Adipocyte (in vitro differentiated cells): ENCODE measurements around the gene SNORC.

Experiments used
- DNase-seq: peaks from one replicate; pipeline ENCODE4 v3.0.0-alpha.2; 2015; ENCODE audit warnings: low read depth
- H3K27me3 ChIP-seq: replicated peaks from 2 replicates; pipeline ENCODE4 v1.7.0; 2013; ENCODE audit warnings: mild to moderate bottlenecking, low read length, moderate library complexity; ENCODE audit not compliant: control insufficient read depth, insufficient read depth
- H3K36me3 ChIP-seq: 2 replicates; pipeline ENCODE4 v1.7.0; 2013; ENCODE audit warnings: low read length, mild to moderate bottlenecking, moderate library complexity; ENCODE audit not compliant: control insufficient read depth, insufficient read depth, severe bottlenecking
- H3K4me1 ChIP-seq: 2 replicates; pipeline ENCODE4 v1.7.0; 2013; ENCODE audit warnings: mild to moderate bottlenecking, low read length, moderate library complexity; ENCODE audit not compliant: control insufficient read depth, insufficient read depth
- H3K4me3 ChIP-seq: 2 replicates; pipeline ENCODE4 v1.7.0; 2013; ENCODE audit warnings: mild to moderate bottlenecking, low read length, moderate library complexity
- H3K9ac ChIP-seq: 2 replicates; pipeline ENCODE4 v1.7.0; 2013; ENCODE audit warnings: mild to moderate bottlenecking, low read length, moderate library complexity
- H3K9me3 ChIP-seq: 2 replicates; pipeline ENCODE4 v1.7.0; 2013; ENCODE audit warnings: mild to moderate bottlenecking, low read length, moderate library complexity; ENCODE audit not compliant: control insufficient read depth

Gene SNORC

DNA sequence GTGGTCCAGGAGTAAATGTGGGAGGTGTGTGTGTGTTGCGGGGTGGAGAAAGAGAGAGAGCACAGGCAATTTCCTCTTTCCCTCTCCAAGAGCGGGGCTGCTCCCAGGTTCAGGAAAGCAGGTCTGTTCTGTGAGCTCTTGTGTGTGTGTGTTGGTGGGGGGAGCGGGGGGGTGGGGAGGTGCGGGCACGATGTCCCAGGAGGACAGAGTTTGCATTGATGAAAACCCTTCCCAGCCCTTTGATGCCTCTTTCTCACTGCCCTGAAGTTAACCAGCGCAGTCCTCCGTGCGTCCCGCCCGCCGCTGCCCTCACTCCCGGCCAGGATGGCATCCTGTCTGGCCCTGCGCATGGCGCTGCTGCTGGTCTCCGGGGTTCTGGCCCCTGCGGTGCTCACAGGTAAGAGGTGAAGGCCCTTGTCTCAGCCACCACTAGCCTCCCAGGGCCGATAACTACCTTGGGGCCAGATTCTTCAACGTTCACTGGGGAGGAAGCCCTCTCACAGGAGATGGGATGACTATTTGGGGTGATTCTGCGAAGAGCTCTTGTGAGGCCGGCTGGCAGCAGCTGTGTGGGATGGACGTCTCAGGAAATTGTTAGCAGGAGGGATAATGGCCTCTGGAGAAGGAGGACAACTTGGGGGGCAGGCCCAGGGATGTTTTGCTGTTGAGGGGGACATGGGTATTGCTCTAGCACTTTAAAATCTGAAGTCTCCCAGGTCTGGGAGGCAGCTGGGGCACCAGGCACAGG, at the start of gene SNORC:
SNORC (plus strand) TSS at position 247 of the 748 bp plus-strand sequence; CDS start at position 325, 78 bp downstream.
- Histone ChIP-seq H3K9me3 (no peaks in the 10 kb centered on the region), H3K4me3 (no peak within 1 kb of the TSS), H3K27me3 (no peaks in the 10 kb centered on the region), H3K36me3 (peaks cover 5% of the 10 kb centered on the region), H3K9ac (no peak within 1 kb of the TSS), H3K4me1 (no peaks in the 10 kb centered on the region)
- DNase-seq, result no peak

DNA sequence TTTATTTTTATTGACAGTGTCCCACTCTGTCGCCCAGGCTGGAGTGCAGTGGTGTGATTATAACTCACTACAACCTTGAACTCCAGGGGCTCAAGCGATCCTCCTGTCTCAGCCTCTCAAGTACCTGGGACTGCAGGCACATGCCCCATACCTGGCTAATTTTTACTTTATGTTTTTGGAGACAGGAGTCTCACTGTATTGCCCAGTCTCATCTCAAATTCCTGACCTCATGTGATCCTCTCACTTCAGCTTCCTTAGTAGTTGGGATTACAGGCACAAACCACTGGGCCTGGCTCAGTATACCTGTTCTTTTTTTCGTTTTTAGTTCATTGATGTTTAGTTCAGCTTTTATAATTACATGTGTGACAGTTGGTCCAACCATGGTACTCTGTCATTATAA, 40.1 kb upstream of the SNORC start:
- H3K9me3 ChIP-seq, result no peaks in the 10 kb centered on the region
- no peak overlapping the region for H3K4me3 ChIP-seq
- H3K27me3 ChIP-seq, result no peaks in the 10 kb centered on the region
- no peak overlapping the region for H3K9ac ChIP-seq
- no peak for DNase-seq
- no peaks in the 10 kb centered on the region for H3K4me1 ChIP-seq
- peaks cover 72% of the 10 kb centered on the region for H3K36me3 ChIP-seq

DNA sequence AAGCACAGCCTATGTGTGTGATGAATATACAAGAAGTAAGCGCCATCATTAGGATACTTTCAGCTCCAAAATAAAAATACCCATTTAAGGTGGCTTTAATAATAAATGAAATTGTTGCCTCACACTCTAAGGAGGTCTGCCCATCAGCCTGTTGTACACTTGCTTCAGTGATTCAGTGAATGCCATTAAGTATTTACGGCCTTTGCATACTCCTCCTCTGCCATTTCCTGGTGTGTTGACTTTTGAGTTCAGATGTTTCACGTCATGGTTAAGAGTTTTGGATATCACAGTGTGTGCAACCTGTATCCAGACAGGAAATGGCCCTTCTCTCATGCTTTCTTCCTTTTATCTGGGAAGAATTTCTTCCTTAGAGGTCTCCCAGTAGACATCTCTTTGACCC, 38.6 kb upstream of the SNORC start:
- Histone ChIP-seq H3K36me3 (peaks cover 75% of the 10 kb centered on the region), H3K9me3 (no peaks in the 10 kb centered on the region)

DNA sequence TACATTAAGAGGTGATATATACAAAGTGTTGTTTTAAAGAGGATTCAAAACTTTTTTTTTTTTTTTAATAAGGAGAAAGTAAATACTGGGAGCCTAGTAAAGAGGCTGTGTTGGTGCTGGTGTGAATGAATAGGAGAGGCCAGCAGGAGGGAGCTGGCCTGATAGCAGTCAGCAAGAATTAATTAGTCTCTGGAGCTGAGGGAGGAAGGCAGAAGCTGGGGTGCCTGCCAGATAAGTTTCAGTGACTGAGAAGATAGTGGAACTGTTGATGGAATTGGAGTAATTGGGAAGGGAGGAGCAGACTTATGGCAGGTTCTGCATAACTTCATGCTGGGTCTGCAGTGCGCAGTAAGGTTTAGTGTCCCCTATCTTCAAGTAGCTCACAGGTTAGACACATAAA, 36.2 kb upstream of the SNORC start:
- Histone ChIP-seq H3K27me3 (no peaks in the 10 kb centered on the region), H3K9me3 (no peaks in the 10 kb centered on the region), H3K9ac (no peak overlapping the region), H3K4me1 (peaks cover 5% of the 10 kb centered on the region), H3K36me3 (peaks cover 75% of the 10 kb centered on the region), H3K4me3 (no peak overlapping the region)
- DNase-seq, result no peak

More for the DNA sequence above, 38.6 kb upstream of the SNORC start:
- DNase-seq, result no peak
- H3K4me1 ChIP-seq, result no peaks in the 10 kb centered on the region
- H3K9ac ChIP-seq, result no peak overlapping the region
- no peaks in the 10 kb centered on the region for H3K27me3 ChIP-seq
- H3K4me3 ChIP-seq, result no peak overlapping the region

DNA sequence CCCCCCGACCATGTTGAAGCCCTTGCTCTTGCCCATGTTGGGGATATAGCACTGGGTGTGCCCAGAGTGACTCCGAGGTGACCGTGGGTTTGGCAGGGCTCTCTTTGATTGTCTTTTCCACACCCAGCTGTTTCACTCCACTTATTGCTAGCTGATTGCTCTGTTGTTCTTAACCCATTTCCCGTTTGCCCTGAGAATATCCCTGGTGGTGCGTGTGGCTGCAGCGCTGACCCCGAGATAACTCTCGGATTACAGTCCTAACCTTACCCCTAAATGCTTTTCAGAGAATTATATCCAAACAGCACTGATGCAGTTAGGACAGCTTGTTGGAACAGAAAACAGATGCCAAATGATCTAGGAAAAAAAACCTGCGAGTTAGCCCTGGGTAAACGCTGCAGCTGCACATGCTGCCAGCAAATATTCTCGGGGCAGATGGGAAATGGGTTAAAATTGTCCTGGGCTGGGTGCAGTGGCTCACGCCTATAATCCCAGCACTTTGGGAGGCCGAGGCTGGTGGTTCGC, 34.3 kb upstream of the SNORC start:
- H3K4me3 ChIP-seq, result no peak overlapping the region
- no peak overlapping the region for H3K9ac ChIP-seq
- peaks cover 80% of the 10 kb centered on the region for H3K36me3 ChIP-seq
- no peak for DNase-seq
- H3K4me1 ChIP-seq, result peaks cover 5% of the 10 kb centered on the region
- H3K27me3 ChIP-seq, result no peaks in the 10 kb centered on the region
- H3K9me3 ChIP-seq, result no peaks in the 10 kb centered on the region

DNA sequence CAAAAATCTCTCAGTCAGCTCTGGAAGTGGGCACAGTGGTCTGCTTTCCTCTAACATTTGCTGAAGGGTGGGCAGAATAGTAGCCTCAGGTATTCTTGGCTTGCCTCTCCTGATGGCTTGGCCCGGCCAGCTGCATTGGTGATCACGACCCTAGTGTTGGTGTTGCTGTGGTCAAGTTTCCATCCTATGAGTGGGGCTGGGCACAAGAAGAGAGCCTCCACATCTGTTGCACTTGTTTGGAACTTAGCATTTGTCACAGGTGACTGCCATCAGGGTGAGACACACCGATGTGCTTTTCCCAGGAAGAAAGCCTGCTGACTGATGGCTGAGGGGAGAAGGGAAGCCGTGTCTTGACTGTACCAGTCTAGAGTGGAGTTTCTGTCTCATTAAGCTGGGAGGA, 33.1 kb upstream of the SNORC start:
- no peak overlapping the region for H3K9ac ChIP-seq
- H3K36me3 ChIP-seq, result peaks cover 78% of the 10 kb centered on the region
- DNase-seq, result no peak
- H3K4me3 ChIP-seq, result no peak overlapping the region
- peaks cover 5% of the 10 kb centered on the region for H3K4me1 ChIP-seq
- no peaks in the 10 kb centered on the region for H3K27me3 ChIP-seq
- no peaks in the 10 kb centered on the region for H3K9me3 ChIP-seq

DNA sequence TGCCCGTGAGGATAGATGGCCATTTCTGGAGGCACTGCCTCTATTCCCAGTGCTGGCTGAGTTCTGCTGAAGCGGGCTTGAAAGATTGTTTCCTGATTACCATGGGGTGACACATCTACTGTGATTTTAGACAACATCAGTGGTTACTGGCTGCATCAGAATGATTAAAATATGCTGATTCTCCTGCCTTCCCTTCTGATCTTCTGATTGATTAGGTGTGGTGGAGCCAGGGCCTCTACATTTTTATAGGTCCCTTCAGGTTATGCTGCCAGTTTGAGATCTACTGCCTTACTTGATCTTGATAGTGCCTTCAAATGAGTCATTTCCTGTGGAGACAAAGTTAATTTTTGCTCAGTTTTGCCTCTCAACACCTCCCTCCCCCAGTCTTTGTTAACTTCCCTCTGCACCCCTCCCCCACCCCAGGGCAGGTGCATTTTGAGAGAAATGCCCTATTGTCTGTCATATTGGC, 31.6 kb upstream of the SNORC start:
- Histone ChIP-seq H3K4me3 (no peak overlapping the region), H3K4me1 (peaks cover 8% of the 10 kb centered on the region), H3K27me3 (no peaks in the 10 kb centered on the region), H3K36me3 (peaks cover 73% of the 10 kb centered on the region), H3K9me3 (no peaks in the 10 kb centered on the region), H3K9ac (no peak overlapping the region)
- DNase-seq, result no peak

DNA sequence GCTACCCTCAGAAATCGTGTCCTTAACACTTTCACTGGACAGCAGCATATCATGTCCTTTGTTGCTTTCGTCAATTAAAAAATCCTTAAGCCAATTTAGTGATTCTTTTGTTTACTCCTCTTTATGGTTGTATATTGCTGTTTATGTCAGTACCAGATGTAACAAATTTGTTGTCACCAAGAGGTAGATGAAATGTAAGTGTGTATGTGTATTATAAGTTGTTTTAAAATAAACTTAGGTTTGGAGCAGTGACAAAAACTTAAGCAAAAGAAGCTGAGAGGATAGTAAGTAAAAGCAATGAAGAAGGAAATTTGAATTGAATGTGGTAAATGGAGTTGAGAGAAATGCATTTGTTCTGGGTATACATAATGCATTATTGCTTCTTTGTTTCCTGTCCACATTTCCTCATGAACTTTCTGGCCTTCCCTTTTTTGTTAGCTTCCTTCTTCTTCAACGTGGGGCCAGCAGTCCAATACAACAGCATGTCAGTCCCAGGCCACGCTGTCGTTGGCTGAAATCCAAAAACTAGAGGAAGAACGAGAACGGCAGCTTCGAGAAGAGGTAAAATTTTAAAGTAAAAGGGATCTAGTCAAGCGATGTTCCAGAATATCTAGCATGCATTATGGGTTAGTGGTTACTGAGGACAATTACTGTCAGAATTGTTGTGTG, 30.5 kb upstream of the SNORC start:
- no peak for DNase-seq
- peaks cover 71% of the 10 kb centered on the region for H3K36me3 ChIP-seq
- no peaks in the 10 kb centered on the region for H3K27me3 ChIP-seq
- H3K9me3 ChIP-seq, result no peaks in the 10 kb centered on the region
- no peak overlapping the region for H3K9ac ChIP-seq
- H3K4me3 ChIP-seq, result no peak overlapping the region
- peaks cover 8% of the 10 kb centered on the region for H3K4me1 ChIP-seq

DNA sequence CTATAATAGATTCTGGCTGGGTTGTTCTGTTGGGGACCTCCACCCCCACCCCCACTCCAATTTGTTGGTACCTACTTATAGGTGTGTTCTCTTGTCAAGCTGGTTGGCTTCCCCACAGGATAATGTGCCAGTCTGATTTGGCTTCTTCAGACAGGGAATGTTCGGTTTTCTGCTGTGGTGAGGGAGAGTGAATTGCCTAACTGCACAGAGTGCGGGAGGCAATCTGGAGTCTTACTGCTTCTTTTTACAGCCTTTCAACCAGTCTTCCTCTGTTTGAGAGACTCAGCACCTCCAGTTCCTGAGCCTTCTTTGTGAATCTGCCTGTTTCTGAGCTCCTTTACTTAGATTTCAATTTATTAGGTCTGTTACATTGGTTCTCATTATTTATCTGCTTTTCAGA, 27.4 kb upstream of the SNORC start:
- H3K9ac ChIP-seq, result no peak overlapping the region
- H3K4me1 ChIP-seq, result peaks cover 8% of the 10 kb centered on the region
- H3K27me3 ChIP-seq, result no peaks in the 10 kb centered on the region
- no peak overlapping the region for H3K4me3 ChIP-seq
- peaks cover 81% of the 10 kb centered on the region for H3K36me3 ChIP-seq
- no peaks in the 10 kb centered on the region for H3K9me3 ChIP-seq
- peak; percentile 24 for DNase-seq

DNA sequence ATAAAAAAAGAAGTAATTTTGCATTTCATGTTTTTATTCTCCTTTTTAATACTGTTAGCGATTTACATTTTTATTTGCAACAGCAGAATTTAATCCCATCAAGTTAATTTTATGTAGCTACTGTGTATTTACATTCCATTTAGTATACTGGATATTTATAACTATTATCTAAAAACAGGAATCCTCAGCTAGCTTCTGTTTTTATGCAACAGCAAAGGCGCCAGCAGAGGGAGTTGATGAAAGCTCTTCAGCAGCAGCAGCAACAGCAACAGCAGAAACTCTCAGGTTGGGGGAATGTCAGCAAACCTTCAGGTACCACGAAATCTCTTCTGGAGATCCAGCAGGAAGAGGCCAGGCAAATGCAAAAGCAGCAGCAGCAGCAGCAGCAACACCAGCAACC, 26.2 kb upstream of the SNORC start:
- Histone ChIP-seq H3K4me1 (peaks cover 3% of the 10 kb centered on the region), H3K4me3 (no peak overlapping the region), H3K27me3 (no peaks in the 10 kb centered on the region), H3K9ac (no peak overlapping the region), H3K36me3 (peaks cover 91% of the 10 kb centered on the region), H3K9me3 (no peaks in the 10 kb centered on the region)
- no peak for DNase-seq

DNA sequence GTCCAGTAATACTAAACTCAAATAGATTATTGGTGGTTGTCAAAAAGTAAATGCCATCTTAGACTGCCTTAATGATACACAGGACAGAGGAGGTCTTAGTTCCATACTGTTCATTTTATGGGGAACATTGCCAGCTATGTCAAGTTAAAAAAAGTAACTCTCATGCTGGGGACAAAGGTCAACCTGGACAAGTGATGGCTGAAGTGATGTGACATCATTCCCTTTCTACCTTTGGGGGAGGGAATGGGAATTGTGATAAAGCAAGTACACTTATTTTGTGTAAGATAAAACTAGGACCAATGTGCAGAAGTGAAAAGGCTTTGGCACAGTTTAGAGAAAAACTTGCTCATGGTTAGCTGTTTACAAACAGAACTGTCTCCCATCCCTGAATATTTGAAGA, 24.0 kb upstream of the SNORC start:
- no peak overlapping the region for H3K9ac ChIP-seq
- no peaks in the 10 kb centered on the region for H3K9me3 ChIP-seq
- peaks cover 90% of the 10 kb centered on the region for H3K36me3 ChIP-seq
- H3K27me3 ChIP-seq, result no peaks in the 10 kb centered on the region
- H3K4me1 ChIP-seq, result peaks cover 3% of the 10 kb centered on the region
- H3K4me3 ChIP-seq, result no peak overlapping the region
- DNase-seq, result no peak
